HepG2 (cell line): Measurements from ENCODE around the gene KDELR3. TPM values are rescaled to one million over a fixed set of nuclear protein-coding genes. Genes with fewer than 3 reads are reported as not detected.

Experiments
- BCL6 ChIP-seq: IDR thresholded peaks from 2 replicates; pipeline ENCODE4 v1.6.1; 2016; ENCODE audit warnings: missing genetic modification reagents, missing compliant biosample characterization
- BRD4 ChIP-seq: sonication (generic); formaldehyde crosslinking; IDR thresholded peaks from 2 replicates; pipeline ENCODE4 v1.4.0; 2020; ENCODE audit warnings: missing genetic modification reagents
- FOXM1 ChIP-seq: sonication (generic); formaldehyde crosslinking; IDR thresholded peaks from 2 replicates; pipeline ENCODE4 v1.5.0; 2020; ENCODE audit warnings: missing genetic modification reagents
- GABPB1 ChIP-seq: IDR thresholded peaks from 2 replicates; pipeline ENCODE4 v1.6.1; 2016; ENCODE audit warnings: mild to moderate bottlenecking, missing genetic modification reagents, moderate library complexity, missing compliant biosample characterization
- GATA4 ChIP-seq: sonication (generic); IDR thresholded peaks from 2 replicates; pipeline ENCODE4 v1.6.1; 2016; ENCODE audit warnings: antibody characterized with exemption, low read depth, borderline replicate concordance
- JARID2 ChIP-seq: sonication (generic); formaldehyde crosslinking; IDR thresholded peaks from 2 replicates; pipeline ENCODE4 v1.8.1; 2023; ENCODE audit warnings: missing genetic modification reagents, inconsistent platforms; ENCODE audit not compliant: insufficient replicate concordance
- MYC ChIP-seq: sonication (generic); formaldehyde crosslinking; IDR thresholded peaks from 2 replicates; pipeline ENCODE4 v1.9.0; 2021; ENCODE audit warnings: missing genetic modification reagents, borderline replicate concordance
- NFIC ChIP-seq: IDR thresholded peaks from 2 replicates; pipeline ENCODE4 v1.6.1; 2012; ENCODE audit warnings: mild to moderate bottlenecking, low read length, inconsistent platforms
- SMC3 ChIP-seq: IDR thresholded peaks from 2 replicates; pipeline ENCODE4 v1.6.1; 2011; ENCODE audit warnings: low read length, improper control_type of control experiment
- SOX13 ChIP-seq, 3 experiments: fragments of 450-650 bp in 1 of 3; sonication (generic) in 1 of 3; formaldehyde crosslinking in 1 of 3; IDR thresholded peaks in 2 of 3; conservative IDR thresholded peaks in 1 of 3; 2 replicates each; pipeline versions ENCODE4 v1.5.0 to v1.6.1; 2016 to 2020; ENCODE audit warnings: antibody characterized with exemption in 1 of 3, mild to moderate bottlenecking in 1 of 3, missing compliant biosample characterization in 1 of 3, missing genetic modification reagents in 1 of 3, moderate library complexity in 1 of 3
- TBX2 ChIP-seq: sonication (generic); formaldehyde crosslinking; IDR thresholded peaks from 2 replicates; pipeline ENCODE4 v1.5.0; 2020; ENCODE audit warnings: missing genetic modification reagents, mild to moderate bottlenecking, borderline replicate concordance
- U2AF2 ChIP-seq: fragments of 200-400 bp; formaldehyde crosslinking; IDR thresholded peaks from 2 replicates; pipeline ENCODE4 v1.6.1; 2017; ENCODE audit warnings: low read depth, mild to moderate bottlenecking, low read length
- YY1 ChIP-seq: IDR thresholded peaks from 2 replicates; pipeline ENCODE4 v1.6.1; 2011; ENCODE audit warnings: low read length, low read depth, moderate library complexity, mild to moderate bottlenecking; ENCODE audit not compliant: insufficient read depth, insufficient replicate concordance
- ZFP62 ChIP-seq: sonication (generic); formaldehyde crosslinking; IDR thresholded peaks from 2 replicates; pipeline ENCODE4 v1.4.0; 2020; ENCODE audit warnings: missing genetic modification reagents
- ZNF431 ChIP-seq: sonication (generic); formaldehyde crosslinking; IDR thresholded peaks from 2 replicates; pipeline ENCODE4 v1.9.0; 2022; ENCODE audit warnings: missing genetic modification reagents, low read depth, mild to moderate bottlenecking, borderline replicate concordance
- ZNF781 ChIP-seq: sonication (generic); formaldehyde crosslinking; IDR thresholded peaks from 2 replicates; pipeline ENCODE4 v1.5.1; 2020; ENCODE audit warnings: borderline replicate concordance, mild to moderate bottlenecking, missing genetic modification reagents; ENCODE audit errors: not compliant biosample characterization
- polyA plus RNA-seq, 8 experiments: library from polyadenylated mRNA; depleted of rRNA in 3 of 8; stranded (reverse) in 7 of 8; unstranded in 1 of 8; fragments of >200 nt; fragmentation: Illumina TruSeq in 4 of 8; extraction: Trizol in 4 of 8; gene quantifications; 2 replicates each; pipeline versions ENCODE4 v1.2.1 to v1.2.3, GENCODE V29; 2011 to 2016; ENCODE audit warnings: low read depth in 4 of 8, missing spikeins in 1 of 8, mixed read lengths in 1 of 8; ENCODE audit not compliant: insufficient read depth in 1 of 8
- total RNA-seq, 5 experiments: library from RNA; depleted of rRNA; stranded (reverse); fragments of >200 nt; fragmentation: Illumina TruSeq; extraction: Trizol; gene quantifications; 2 replicates each; pipeline ENCODE4 v1.2.3, GENCODE V29; 2016; ENCODE audit warnings: low read depth in 1 of 5
- TF ChIP-seq, protein P1 (sequence below): sonication (generic); formaldehyde crosslinking; conservative IDR thresholded peaks from 2 replicates; pipeline ENCODE4 v1.4.0; 2020; ENCODE audit warnings: missing genetic modification reagents
- TF ChIP-seq, protein P2 (sequence below): sonication (generic); formaldehyde crosslinking; IDR thresholded peaks from 2 replicates; pipeline ENCODE4 v1.5.0; 2020; ENCODE audit warnings: missing genetic modification reagents
- TF ChIP-seq, protein P3 (sequence below): sonication (generic); formaldehyde crosslinking; IDR thresholded peaks from 2 replicates; pipeline ENCODE4 v1.5.1; 2020; ENCODE audit warnings: mild to moderate bottlenecking, moderate library complexity, missing genetic modification reagents
- TF ChIP-seq, protein P4 (sequence below): sonication (generic); formaldehyde crosslinking; IDR thresholded peaks from 2 replicates; pipeline ENCODE4 v1.8.1; 2023; ENCODE audit warnings: mild to moderate bottlenecking, moderate library complexity, missing genetic modification reagents

KDELR3 gene
- total and polyA plus RNA-seq, 2 of the 13 experiments (the other 11 are each of a cell fraction or from before 2014, with no cell fraction given) = 24.2 to 65.7 TPM

DNA sequence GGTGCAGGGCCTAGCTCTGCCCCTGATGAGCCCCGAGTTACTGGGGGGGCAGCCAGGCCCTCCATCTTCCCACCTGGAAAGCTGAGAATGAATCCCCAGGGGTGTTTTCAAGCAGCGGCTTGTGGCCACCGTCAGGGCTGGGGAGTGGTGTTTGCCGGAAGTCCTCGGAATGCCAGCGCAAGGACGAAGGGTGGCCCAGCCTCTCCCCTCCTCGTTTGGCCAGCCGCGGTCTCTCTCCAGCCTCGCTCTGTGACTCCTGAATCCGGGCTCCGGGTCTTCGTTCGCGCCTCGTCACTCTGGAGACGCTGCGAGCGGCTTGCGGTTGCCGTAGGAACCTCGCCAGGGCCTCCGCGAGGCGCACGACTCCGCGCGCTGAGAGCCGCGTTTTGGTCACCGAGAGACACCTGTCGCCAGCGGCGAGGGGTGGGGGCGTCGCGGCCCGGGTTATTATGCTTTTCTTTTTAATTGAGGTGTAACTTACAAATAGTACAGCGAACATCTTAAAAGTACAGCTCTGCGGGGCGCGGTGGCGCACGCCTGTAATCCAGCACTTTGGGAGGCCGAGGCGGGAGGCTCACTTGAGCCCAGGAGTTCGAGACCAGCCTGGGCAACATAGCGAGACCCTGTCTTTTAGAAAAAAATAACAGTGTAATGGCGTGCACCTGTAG lies 6.3 kb upstream of the KDELR3 start (continued):
- TF ChIP-seq, protein P1, sequence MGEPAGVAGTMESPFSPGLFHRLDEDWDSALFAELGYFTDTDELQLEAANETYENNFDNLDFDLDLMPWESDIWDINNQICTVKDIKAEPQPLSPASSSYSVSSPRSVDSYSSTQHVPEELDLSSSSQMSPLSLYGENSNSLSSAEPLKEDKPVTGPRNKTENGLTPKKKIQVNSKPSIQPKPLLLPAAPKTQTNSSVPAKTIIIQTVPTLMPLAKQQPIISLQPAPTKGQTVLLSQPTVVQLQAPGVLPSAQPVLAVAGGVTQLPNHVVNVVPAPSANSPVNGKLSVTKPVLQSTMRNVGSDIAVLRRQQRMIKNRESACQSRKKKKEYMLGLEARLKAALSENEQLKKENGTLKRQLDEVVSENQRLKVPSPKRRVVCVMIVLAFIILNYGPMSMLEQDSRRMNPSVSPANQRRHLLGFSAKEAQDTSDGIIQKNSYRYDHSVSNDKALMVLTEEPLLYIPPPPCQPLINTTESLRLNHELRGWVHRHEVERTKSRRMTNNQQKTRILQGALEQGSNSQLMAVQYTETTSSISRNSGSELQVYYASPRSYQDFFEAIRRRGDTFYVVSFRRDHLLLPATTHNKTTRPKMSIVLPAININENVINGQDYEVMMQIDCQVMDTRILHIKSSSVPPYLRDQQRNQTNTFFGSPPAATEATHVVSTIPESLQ (CRISPR knock-in tag) = no peak
- TF ChIP-seq MYC (peak; percentile 57; the same call in 1 of the 2 replicates), TBX2 (CRISPR knock-in tag) (no peak; the same call in 1 of the 2 replicates), FOXM1 (CRISPR knock-in tag) (no peak), BRD4 (CRISPR knock-in tag) (no peak), SOX13 (IDR thresholded peaks at IDR 0.05) (no peak), SOX13 (CRISPR knock-in tag; conservative IDR thresholded peaks at IDR 0.05 in 1 of 2, IDR thresholded peaks at IDR 0.05 in 1 of 2) (no peak; a peak in 1 of 4 replicates), YY1 (peak; percentile 70), JARID2 (CRISPR knock-in tag) (no peak), ZNF781 (CRISPR knock-in tag) (no peak), NFIC (no peak), ZNF431 (CRISPR knock-in tag) (0 out of 2 replicates have a peak, but pooled peaks have one; percentile 41), BCL6 (CRISPR knock-in tag) (0 out of 2 replicates have a peak, but pooled peaks have one; percentile 21), GATA4 (no peak), SMC3 (no peak), GABPB1 (CRISPR knock-in tag) (peak; percentile 86), ZFP62 (CRISPR knock-in tag) (no peak), U2AF2 (peak; percentile 93)
- TF ChIP-seq, protein P2, sequence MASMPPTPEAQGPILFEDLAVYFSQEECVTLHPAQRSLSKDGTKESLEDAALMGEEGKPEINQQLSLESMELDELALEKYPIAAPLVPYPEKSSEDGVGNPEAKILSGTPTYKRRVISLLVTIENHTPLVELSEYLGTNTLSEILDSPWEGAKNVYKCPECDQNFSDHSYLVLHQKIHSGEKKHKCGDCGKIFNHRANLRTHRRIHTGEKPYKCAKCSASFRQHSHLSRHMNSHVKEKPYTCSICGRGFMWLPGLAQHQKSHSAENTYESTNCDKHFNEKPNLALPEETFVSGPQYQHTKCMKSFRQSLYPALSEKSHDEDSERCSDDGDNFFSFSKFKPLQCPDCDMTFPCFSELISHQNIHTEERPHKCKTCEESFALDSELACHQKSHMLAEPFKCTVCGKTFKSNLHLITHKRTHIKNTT = no peak
- TF ChIP-seq, protein P3, sequence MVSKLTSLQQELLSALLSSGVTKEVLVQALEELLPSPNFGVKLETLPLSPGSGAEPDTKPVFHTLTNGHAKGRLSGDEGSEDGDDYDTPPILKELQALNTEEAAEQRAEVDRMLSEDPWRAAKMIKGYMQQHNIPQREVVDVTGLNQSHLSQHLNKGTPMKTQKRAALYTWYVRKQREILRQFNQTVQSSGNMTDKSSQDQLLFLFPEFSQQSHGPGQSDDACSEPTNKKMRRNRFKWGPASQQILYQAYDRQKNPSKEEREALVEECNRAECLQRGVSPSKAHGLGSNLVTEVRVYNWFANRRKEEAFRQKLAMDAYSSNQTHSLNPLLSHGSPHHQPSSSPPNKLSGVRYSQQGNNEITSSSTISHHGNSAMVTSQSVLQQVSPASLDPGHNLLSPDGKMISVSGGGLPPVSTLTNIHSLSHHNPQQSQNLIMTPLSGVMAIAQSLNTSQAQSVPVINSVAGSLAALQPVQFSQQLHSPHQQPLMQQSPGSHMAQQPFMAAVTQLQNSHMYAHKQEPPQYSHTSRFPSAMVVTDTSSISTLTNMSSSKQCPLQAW (CRISPR knock-in tag) = peak; percentile 68
- TF ChIP-seq, protein P4, sequence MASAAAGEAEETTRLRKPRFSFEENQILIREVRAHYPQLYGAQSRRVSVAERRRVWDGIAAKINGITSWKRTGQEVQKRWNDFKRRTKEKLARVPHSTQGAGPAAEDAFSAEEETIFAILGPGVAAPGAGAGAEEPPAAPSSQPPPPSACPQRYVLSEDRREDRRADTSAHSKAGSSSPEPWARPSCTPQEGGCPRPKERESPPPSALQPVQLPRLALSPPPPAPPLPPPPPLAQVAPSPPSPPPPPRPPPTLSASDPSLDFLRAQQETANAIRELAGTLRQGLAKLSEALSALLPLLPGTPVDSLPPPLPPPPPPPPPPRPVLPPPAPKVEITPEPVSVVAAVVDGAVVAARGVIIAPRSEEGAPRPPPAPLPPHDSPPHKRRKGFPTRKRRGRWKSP = peak; percentile 98
